ENCODE data around the gene ZNF32. TPM values are rescaled to one million over a fixed set of nuclear protein-coding genes. Genes with fewer than 3 reads are reported as not detected.

ZNF32 gene
- total and polyA plus RNA-seq, 2 donors (not counting 3 experiments of a cell fraction or from before 2014, with no cell fraction given) = 12.5 to 14.4 TPM

GRCh38 chr10:43622038-43622437 is 26.6 kb downstream of the ZNF32 start:
- TF ChIP-seq MAX (IDR thresholded peaks at IDR 0.05; ENCODE audit: insufficient read depth, insufficient read length) (no peak), POLR2A (IDR thresholded peaks at IDR 0.05; ENCODE audit: low read depth, low read length) (no peak), FOS (IDR thresholded peaks at IDR 0.05; ENCODE audit: borderline replicate concordance, insufficient read depth, low read length) (no peak)
- no peaks in the 10 kb centered on the region for H3K36me3 ChIP-seq (ENCODE audit: control insufficient read depth in 2 of 2, extremely low read depth in 1 of 2, insufficient read depth in 2 of 2, low read length in 2 of 2)
- intact Hi-C loops (cut with micrococcal nuclease) (no loop called here), dilution Hi-C loops (cut with MboI; ENCODE audit: extremely low pct_ligation_motif_present, low sequenced_read_pairs) (no loop called here)
- H3K27me3 ChIP-seq (ENCODE audit: control insufficient read depth in 2 of 2, insufficient read depth in 2 of 2, low read length in 2 of 2) = no peaks in the 10 kb centered on the region
- no peak overlapping the region for H3K9ac ChIP-seq (replicated peaks; ENCODE audit: extremely low read depth, insufficient read depth, low read length)
- no peak for DNase-seq (ENCODE audit: low read depth, low spot score)
- H3K9me1 ChIP-seq (replicated peaks; ENCODE audit: control insufficient read depth, extremely low read depth, insufficient read depth, low read length) = no peaks in the 10 kb centered on the region
- CTCF ChIA-PET = no interaction called here
- BruUV-seq (replicated peaks) = no TSS peak
- H3K4me2 ChIP-seq (ENCODE audit: insufficient read depth, low read length) = no peak overlapping the region
- FAIRE-seq = no peak
- H4K20me1 ChIP-seq (replicated peaks; ENCODE audit: control insufficient read depth, extremely low read depth, insufficient read depth, low read length) = no peaks in the 10 kb centered on the region
- H3K4me3 ChIP-seq (replicated peaks in 1 of 3; ENCODE audit: insufficient read depth in 1 of 3, low read depth in 1 of 3, low read length in 3 of 3) = no peak overlapping the region
- no peak overlapping the region for H2AFZ ChIP-seq (ENCODE audit: low read depth, low read length)
- no peaks in the 10 kb centered on the region for H3K4me1 ChIP-seq (ENCODE audit: control insufficient read depth, extremely low read depth, insufficient read depth, low read length)
- H3K27ac ChIP-seq (ENCODE audit: insufficient read depth, low read depth, low read length) = no peak overlapping the region
- POLR2A ChIA-PET = no interaction called here
- H3K9me3 ChIP-seq (replicated peaks; ENCODE audit: control insufficient read depth, insufficient read depth, low read length) = peaks cover under 1% of the 10 kb centered on the region
- H3K79me2 ChIP-seq (ENCODE audit: control insufficient read depth, insufficient read depth, low read length) = no peaks in the 10 kb centered on the region

GRCh38 chr10:43619368-43619767 is 29.3 kb downstream of the ZNF32 start:
- DNase-seq (ENCODE audit: low read depth, low spot score) (no peak), FAIRE-seq (no peak)
- dilution Hi-C loops (cut with MboI; ENCODE audit: extremely low pct_ligation_motif_present, low sequenced_read_pairs) (no loop called here), intact Hi-C loops (cut with micrococcal nuclease) (no loop called here)
- no peaks in the 10 kb centered on the region for H3K36me3 ChIP-seq (ENCODE audit: control insufficient read depth in 2 of 2, extremely low read depth in 1 of 2, insufficient read depth in 2 of 2, low read length in 2 of 2)
- H3K4me2 ChIP-seq (ENCODE audit: insufficient read depth, low read length) = no peak overlapping the region
- H3K9me1 ChIP-seq (replicated peaks; ENCODE audit: control insufficient read depth, extremely low read depth, insufficient read depth, low read length) = no peaks in the 10 kb centered on the region
- H4K20me1 ChIP-seq (replicated peaks; ENCODE audit: control insufficient read depth, extremely low read depth, insufficient read depth, low read length) = no peaks in the 10 kb centered on the region
- no peaks in the 10 kb centered on the region for H3K27me3 ChIP-seq (ENCODE audit: control insufficient read depth in 2 of 2, insufficient read depth in 2 of 2, low read length in 2 of 2)
- no peak overlapping the region for H3K4me3 ChIP-seq (replicated peaks in 1 of 3; ENCODE audit: insufficient read depth in 1 of 3, low read depth in 1 of 3, low read length in 3 of 3)
- no peaks in the 10 kb centered on the region for H3K4me1 ChIP-seq (ENCODE audit: control insufficient read depth, extremely low read depth, insufficient read depth, low read length)
- H3K9me3 ChIP-seq (replicated peaks; ENCODE audit: control insufficient read depth, insufficient read depth, low read length) = peaks cover 7% of the 10 kb centered on the region
- no TSS peak for BruUV-seq (replicated peaks)
- H3K9ac ChIP-seq (replicated peaks; ENCODE audit: extremely low read depth, insufficient read depth, low read length) = no peak overlapping the region
- ChIA-PET POLR2A (no interaction called here), CTCF (no interaction called here)
- H3K27ac ChIP-seq (ENCODE audit: insufficient read depth, low read depth, low read length) = no peak overlapping the region
- no peaks in the 10 kb centered on the region for H3K79me2 ChIP-seq (ENCODE audit: control insufficient read depth, insufficient read depth, low read length)
- no peak overlapping the region for H2AFZ ChIP-seq (ENCODE audit: low read depth, low read length)
- TF ChIP-seq POLR2A (IDR thresholded peaks at IDR 0.05; ENCODE audit: low read depth, low read length) (no peak), FOS (IDR thresholded peaks at IDR 0.05; ENCODE audit: borderline replicate concordance, insufficient read depth, low read length) (no peak)
